ENCODE results near the gene FGA.
"Not testable (repeated sequence)": the region's sequence is repeated elsewhere in the genome, so short reads cannot be mapped to it uniquely, and the experiment has no call there.

FGA gene

GRCh38 chr4:154606728-154607723 lies 16.5 kb upstream of the FGA start:
- no peak for DNase-seq (ENCODE audit: low spot score)

GRCh38 chr4:154604696-154605200 lies 14.2 kb upstream of the FGA start:
- no peak for DNase-seq (ENCODE audit: low spot score)

- DNase-seq (ENCODE audit: low spot score), result no peak
Observed at GRCh38 chr4:154603033-154603943, 12.7 kb upstream of the FGA start.

- DNase-seq (ENCODE audit: low spot score), result no peak
Observed at GRCh38 chr4:154602404-154603020, 12.0 kb upstream of the FGA start.

GRCh38 chr4:154597798-154598774 lies 7.5 kb upstream of the FGA start:
- DNase-seq (ENCODE audit: low spot score), result no peak

- DNase-seq (ENCODE audit: low spot score), result not testable (repeated sequence)
Observed at GRCh38 chr4:154597281-154597680, 6.7 kb upstream of the FGA start.

- DNase-seq (ENCODE audit: low spot score), result no peak
Observed at GRCh38 chr4:154595807-154596206, 5.3 kb upstream of the FGA start.

GRCh38 chr4:154594343-154594742 lies 3.8 kb upstream of the FGA start:
- not testable (repeated sequence) for DNase-seq (ENCODE audit: low spot score)

- DNase-seq (ENCODE audit: low spot score), result no peak
Observed at GRCh38 chr4:154593868-154594267, 3.3 kb upstream of the FGA start.

- no peak for DNase-seq (ENCODE audit: low spot score)
Observed at GRCh38 chr4:154591890-154592289, 1.3 kb upstream of the FGA start.

GRCh38 chr4:154589296-154590197 lies 995 bp downstream of the FGA start:
- DNase-seq (ENCODE audit: low spot score), result no peak

GRCh38 chr4:154588198-154588597 lies 2.3 kb downstream of the FGA start:
- DNase-seq (ENCODE audit: low spot score), result no peak

GRCh38 chr4:154586296-154587033 lies 4.1 kb downstream of the FGA start:
- DNase-seq (ENCODE audit: low spot score), result no peak

GRCh38 chr4:154585369-154586018 lies 5.0 kb downstream of the FGA start:
- DNase-seq (ENCODE audit: low spot score), result no peak

- DNase-seq (ENCODE audit: low spot score), result no peak
Observed at GRCh38 chr4:154584259-154584658, 6.3 kb downstream of the FGA start.

- no peak for DNase-seq (ENCODE audit: low spot score)
Observed at GRCh38 chr4:154583677-154584076, 6.9 kb downstream of the FGA start.

- DNase-seq (ENCODE audit: low spot score), result no peak
Observed at GRCh38 chr4:154583230-154583629, 7.3 kb downstream of the FGA start.

GRCh38 chr4:154582723-154583122 lies 7.8 kb downstream of the FGA start:
- no peak for DNase-seq (ENCODE audit: low spot score)
